Measurements from ENCODE around the gene RPL41. TPM values are rescaled to one million over a fixed set of nuclear protein-coding genes. Genes with fewer than 3 reads are reported as not detected.

RPL41 gene
- total RNA-seq, result 1,239 and 5,034 TPM in 2 replicates

GRCh38 chr12:56116267-56117081 lies at the start of gene RPL41:
Gene RPL41 (plus strand): TSS chr12:56116633.

GRCh38 chr12:56079723-56080555 lies 36.5 kb upstream of the RPL41 start, which contains the start of gene ERBB3:
Gene ERBB3 (plus strand): TSS chr12:56080165. CDS start chr12:56080301, 136 bp downstream.

GRCh38 chr12:56104109-56104814 lies 12.2 kb upstream of the RPL41 start, which contains the start of gene PA2G4:
Gene PA2G4 (plus strand): TSS chr12:56104559. CDS start chr12:56104738, 179 bp downstream.

GRCh38 chr12:56117778-56118687 lies 1.6 kb downstream of the RPL41 start, which contains the start of gene ZC3H10:
Gene ZC3H10 (plus strand): TSS chr12:56118266. CDS start chr12:56120563, 2,297 bp downstream.

GRCh38 chr12:56127888-56128669 lies 11.6 kb downstream of the RPL41 start, which contains the start of gene ESYT1:
Gene ESYT1 (plus strand): TSS chr12:56128267. CDS start chr12:56128320, 53 bp downstream.

GRCh38 chr12:56152132-56152755 lies 35.8 kb downstream of the RPL41 start, which contains the start of gene MYL6B:
Gene MYL6B (plus strand): TSS chr12:56152587. CDS start chr12:56153919, 1,332 bp downstream.

GRCh38 chr12:56158029-56158925 lies 41.8 kb downstream of the RPL41 start, which contains the start of gene MYL6:
Gene MYL6 (plus strand): TSS chr12:56158359. CDS start chr12:56158402, 43 bp downstream.

Other genes starting within 250 kb of the RPL41 start
- gene PYM1, start 188.7 kb upstream of the RPL41 start, total RNA-seq, result 20.7 and 33.4 TPM in 2 replicates
- gene DGKA, start 185.5 kb upstream of the RPL41 start, total RNA-seq, result 143 and 269 TPM in 2 replicates
- gene PMEL, start 150.6 kb upstream of the RPL41 start, total RNA-seq, result 2.1 and 7.1 TPM in 2 replicates
- 50.5 and 62.8 TPM in 2 replicates for gene CDK2, start 149.8 kb upstream of the RPL41 start, total RNA-seq
- 87.6 and 122 TPM in 2 replicates for gene RAB5B, start 142.6 kb upstream of the RPL41 start, total RNA-seq
- 17.7 and 21.8 TPM in 2 replicates for gene SUOX, start 119.4 kb upstream of the RPL41 start, total RNA-seq
- 0.79 and 2.1 TPM in 2 replicates for gene IKZF4, start 95.6 kb upstream of the RPL41 start, total RNA-seq
- 265 and 520 TPM in 2 replicates for gene RPS26, start 74.7 kb upstream of the RPL41 start, total RNA-seq
- 51.7 and 74.6 TPM in 2 replicates for gene ERBB3, start 36.5 kb upstream of the RPL41 start, total RNA-seq
- 96.2 and 117 TPM in 2 replicates for gene PA2G4, start 12.1 kb upstream of the RPL41 start, total RNA-seq
- 5.9 and 6.0 TPM in 2 replicates for gene ZC3H10, start 1.6 kb downstream of the RPL41 start, total RNA-seq
- gene ESYT1, start 11.6 kb downstream of the RPL41 start, total RNA-seq, result 100 and 157 TPM in 2 replicates
- gene MYL6B, start 36.0 kb downstream of the RPL41 start, total RNA-seq, result 53.4 and 63.1 TPM in 2 replicates
- 928 and 1,710 TPM in 2 replicates for gene MYL6, start 41.7 kb downstream of the RPL41 start, total RNA-seq
- gene SMARCC2, start 72.8 kb downstream of the RPL41 start, total RNA-seq, result 43.6 and 75.4 TPM in 2 replicates
- 67.9 and 98.9 TPM in 2 replicates for gene RNF41, start 105.3 kb downstream of the RPL41 start, total RNA-seq
- 14.5 and 31.6 TPM in 2 replicates for gene NABP2, start 107.7 kb downstream of the RPL41 start, total RNA-seq
- gene SLC39A5, start 113.4 kb downstream of the RPL41 start, total RNA-seq, result 0.39 TPM in 1 of 2 replicates, not detected in the other
- 26.7 and 53.0 TPM in 2 replicates for gene ANKRD52, start 141.8 kb downstream of the RPL41 start, total RNA-seq
- 19.1 and 20.4 TPM in 2 replicates for gene COQ10A, start 150.3 kb downstream of the RPL41 start, total RNA-seq
- 101 and 133 TPM in 2 replicates for gene CS, start 183.7 kb downstream of the RPL41 start, total RNA-seq
- gene CNPY2, start 199.4 kb downstream of the RPL41 start, total RNA-seq, result 80.1 and 106 TPM in 2 replicates
- gene PAN2, start 217.4 kb downstream of the RPL41 start, total RNA-seq, result 25.2 and 42.8 TPM in 2 replicates
- gene IL23A, start 222.3 kb downstream of the RPL41 start, total RNA-seq, result 0.22 TPM in 1 of 2 replicates, not detected in the other
- gene STAT2, start 243.5 kb downstream of the RPL41 start, total RNA-seq, result 155 and 167 TPM in 2 replicates
- not detected in 2 replicates for gene APOF, start 246.2 kb downstream of the RPL41 start, total RNA-seq

Data from placental epithelial cell (primary cell).